CD4-positive, alpha-beta T cell (primary cell): ENCODE data around the gene MAP4. TPM values are rescaled to one million over a fixed set of nuclear protein-coding genes. Genes with fewer than 3 reads are reported as not detected.

ENCODE experiments used
- ATAC-seq: fragments of 200-7000 bp; cut with Tn5 transposase; one replicate; pipeline ENCODE4 v1.10.0; 2022; ENCODE audit warnings: mild to moderate bottlenecking; ENCODE audit not compliant: poor library complexity
- CTCF ChIA-PET: fragments of 350-600 bp; sonication (Branson Sonifier 250); formaldehyde crosslinking; loops from one replicate; lab custom pipeline; 2021; ENCODE audit warnings: antibody characterized with exemption, inconsistent platforms; lab: Charles Lee
- POLR2A ChIA-PET: fragments of 350-600 bp; sonication (Branson Sonifier 250); formaldehyde crosslinking; loops from one replicate; lab custom pipeline; 2021; ENCODE audit warnings: antibody characterized with exemption, inconsistent platforms; lab: Charles Lee
- DNase-seq, 14 experiments: peaks; one replicate each; pipeline ENCODE4 v3.0.0-alpha.2; 2013 to 2020; ENCODE audit warnings: mixed read lengths in 2 of 14
- H3K27ac ChIP-seq, 2 donors: one replicate each; pipeline versions ENCODE4 v1.5.1 to v1.7.0; 2013; ENCODE audit warnings: low read length in 2 of 2, low read depth in 1 of 2, mild to moderate bottlenecking in 1 of 2
- H3K27me3 ChIP-seq, 2 experiments: 1 replicate in 1 of 2; 2 replicates in 1 of 2; pipeline versions ENCODE4 v1.6.1 to v1.7.0; 2013; ENCODE audit warnings: low read length in 2 of 2, control low read depth in 1 of 2, mild to moderate bottlenecking in 1 of 2, moderate library complexity in 1 of 2; ENCODE audit not compliant: insufficient read depth in 2 of 2, control insufficient read depth in 1 of 2
- H3K36me3 ChIP-seq: one replicate; pipeline ENCODE4 v1.6.1; 2013; ENCODE audit warnings: low read length, control low read depth; ENCODE audit not compliant: insufficient read depth
- H3K4me1 ChIP-seq: one replicate; pipeline ENCODE4 v1.6.1; 2013; ENCODE audit warnings: low read length, control low read depth; ENCODE audit not compliant: insufficient read depth
- H3K4me3 ChIP-seq: one replicate; pipeline ENCODE4 v1.5.1; 2013; ENCODE audit warnings: mild to moderate bottlenecking, low read length, moderate library complexity
- H3K9me3 ChIP-seq, 2 experiments: 1 replicate in 1 of 2; 2 replicates in 1 of 2; pipeline versions ENCODE4 v1.6.1 to v1.7.0; 2013; ENCODE audit warnings: low read length in 2 of 2, mild to moderate bottlenecking in 2 of 2, control low read depth in 1 of 2, moderate library complexity in 1 of 2; ENCODE audit not compliant: control insufficient read depth in 1 of 2, insufficient read depth in 1 of 2
- H3K27ac Mint-ChIP-seq: one replicate; pipeline ENCODE4 v1.8.0; 2020; ENCODE audit warnings: mixed read lengths
- H3K27me3 Mint-ChIP-seq: one replicate; pipeline ENCODE4 v1.8.0; 2021; ENCODE audit warnings: mixed read lengths
- H3K36me3 Mint-ChIP-seq: one replicate; pipeline ENCODE4 v1.8.0; 2021; ENCODE audit warnings: low read depth, mixed read lengths
- H3K4me1 Mint-ChIP-seq: one replicate; pipeline ENCODE4 v1.8.0; 2021; ENCODE audit warnings: low read depth, mixed read lengths
- H3K4me3 Mint-ChIP-seq: one replicate; pipeline ENCODE4 v1.8.0; 2020; ENCODE audit warnings: mild to moderate bottlenecking, mixed read lengths
- H3K9me3 Mint-ChIP-seq: one replicate; pipeline ENCODE4 v1.8.0; 2020; ENCODE audit warnings: mixed read lengths
- CTCF ChIP-seq: fragments of 200-600 bp; IDR thresholded peaks from one replicate; pipeline ENCODE4 v1.8.0; 2022; ENCODE audit warnings: antibody characterized with exemption, mild to moderate bottlenecking
- intact Hi-C, 2 experiments: fragments of 100-400 bp; cut with DNase I in 1 of 2; cut with micrococcal nuclease in 1 of 2; formaldehyde crosslinking; loops; one replicate each; pipeline versions ENCODE4 v1.15.1 to v1.9.0; 2023 to 2025; cut with DNase I, micrococcal nuclease
- total RNA-seq, 174 experiments: library from RNA in 2 of 174; stranded (reverse) in 2 of 174; gene quantifications; one replicate each; pipeline ENCODE4 v1.2.3 and lab custom pipeline; 2021 to 2026

The MAP4 gene
- total RNA-seq, 2 experiments from 2014 or later: 42.2 to 42.6 TPM

GRCh38 chr3:48026951-48027908, 11.0 kb upstream of the MAP4 start:
- Mint-ChIP-seq H3K27me3 (no peaks in the 10 kb centered on the region), H3K27ac (no peak overlapping the region), H3K36me3 (no peaks in the 10 kb centered on the region), H3K9me3 (no peaks in the 10 kb centered on the region), H3K4me3 (no peak overlapping the region), H3K4me1 (peaks cover 4% of the 10 kb centered on the region)
- intact Hi-C loops: no loop called here
- ChIA-PET POLR2A (no interaction called here), CTCF (no interaction called here)
- TF ChIP-seq CTCF: no peak
- DNase-seq (no peak), ATAC-seq (no peak)
- Histone ChIP-seq H3K27ac (no peak overlapping the region), H3K4me1 (no peaks in the 10 kb centered on the region), H3K27me3 (no peaks in the 10 kb centered on the region), H3K36me3 (no peaks in the 10 kb centered on the region), H3K9me3 (no peaks in the 10 kb centered on the region), H3K4me3 (no peak overlapping the region)

- Histone ChIP-seq H3K9me3 (no peaks in the 10 kb centered on the region), H3K36me3 (no peaks in the 10 kb centered on the region), H3K4me3 (no peak overlapping the region), H3K4me1 (no peaks in the 10 kb centered on the region), H3K27me3 (no peaks in the 10 kb centered on the region), H3K27ac (no peak overlapping the region)
- ChIA-PET POLR2A (no interaction called here), CTCF (no interaction called here)
- no peak for DNase-seq
- Mint-ChIP-seq H3K27ac (no peak overlapping the region), H3K4me1 (no peaks in the 10 kb centered on the region), H3K36me3 (no peaks in the 10 kb centered on the region), H3K9me3 (no peaks in the 10 kb centered on the region), H3K27me3 (no peaks in the 10 kb centered on the region), H3K4me3 (no peak overlapping the region)
- no peak for ATAC-seq
- intact Hi-C loops: no loop called here
- no peak for TF ChIP-seq CTCF
Measured at GRCh38 chr3:48026098-48026497, 9.9 kb upstream of the MAP4 start.

GRCh38 chr3:48024401-48024800, 8.2 kb upstream of the MAP4 start:
- TF ChIP-seq CTCF: no peak
- H3K27me3 Mint-ChIP-seq: no peaks in the 10 kb centered on the region
- POLR2A ChIA-PET: no interaction called here
- no peak overlapping the region for H3K27ac Mint-ChIP-seq
- H3K36me3 Mint-ChIP-seq: no peaks in the 10 kb centered on the region
- no peak overlapping the region for H3K4me3 Mint-ChIP-seq
- intact Hi-C loops: no loop called here
- H3K4me3 ChIP-seq: no peak overlapping the region
- peaks cover 4% of the 10 kb centered on the region for H3K4me1 Mint-ChIP-seq
- H3K27ac ChIP-seq: no peak overlapping the region
- H3K9me3 Mint-ChIP-seq: no peaks in the 10 kb centered on the region
- CTCF ChIA-PET: no interaction called here
- no peaks in the 10 kb centered on the region for H3K36me3 ChIP-seq
- ATAC-seq (no peak), DNase-seq (no peak)
- no peaks in the 10 kb centered on the region for H3K9me3 ChIP-seq
- no peaks in the 10 kb centered on the region for H3K27me3 ChIP-seq
- no peaks in the 10 kb centered on the region for H3K4me1 ChIP-seq
